A673 (cell line): ENCODE measurements around the gene TMEM121.

Source experiments
- CTCF ChIP-seq: fragments of 300-800, 200-600 bp; sonication (generic); conservative IDR thresholded peaks from 2 replicates; pipeline ENCODE4 v1.5.1; 2017; ENCODE audit warnings: low read depth, mild to moderate bottlenecking, antibody characterized with exemption, low read length, moderate library complexity, mixed read lengths
- EZH2 ChIP-seq: fragments of 200-600 bp; sonication (generic); IDR thresholded peaks from 2 replicates; pipeline ENCODE4 v1.6.1; 2017; ENCODE audit warnings: borderline replicate concordance, low read depth, mild to moderate bottlenecking, mixed read lengths, antibody characterized with exemption, low read length; ENCODE audit not compliant: poor library complexity, severe bottlenecking

GRCh38 chr14:105529319-105529568 is 2.9 kb downstream of the TMEM121 start:
- TF ChIP-seq CTCF (no peak), EZH2 (no peak)
